H9 (cell line): ENCODE measurements around the gene NPTXR. TPM values are rescaled to one million over a fixed set of nuclear protein-coding genes. Genes with fewer than 3 reads are reported as not detected.
A peak's percentile ranks its signal among the peaks of the same experiment; 100 is the strongest.

Source experiments
- DNase-seq: peaks from one replicate; pipeline ENCODE4 v3.0.0-alpha.2; 2017
- H2AFZ ChIP-seq: one replicate; pipeline ENCODE4 v1.6.1; 2013; ENCODE audit warnings: mild to moderate bottlenecking, low read length, control low read depth, moderate library complexity
- H2AK5ac ChIP-seq: 2 replicates; pipeline ENCODE4 v1.6.1; 2013; ENCODE audit warnings: low read length, control low read depth, mixed read lengths; ENCODE audit not compliant: insufficient read length
- H2BK120ac ChIP-seq: one replicate; pipeline ENCODE4 v1.6.1; 2013; ENCODE audit warnings: low read depth, mild to moderate bottlenecking, low read length, control low read depth, inconsistent platforms; ENCODE audit not compliant: poor library complexity, severe bottlenecking
- H2BK12ac ChIP-seq: 2 replicates; pipeline ENCODE4 v1.6.1; 2013; ENCODE audit warnings: low read length, control low read depth, mixed read lengths, low read depth; ENCODE audit not compliant: insufficient read length
- H2BK15ac ChIP-seq: 2 replicates; pipeline ENCODE4 v1.6.1; 2013; ENCODE audit warnings: low read depth, low read length, control low read depth
- H2BK20ac ChIP-seq: one replicate; pipeline ENCODE4 v1.6.1; 2013; ENCODE audit warnings: low read depth, mild to moderate bottlenecking, low read length, control low read depth, inconsistent platforms; ENCODE audit not compliant: poor library complexity, severe bottlenecking
- H2BK5ac ChIP-seq: 2 replicates; pipeline ENCODE4 v1.6.1; 2013; ENCODE audit warnings: low read length, control low read depth, mixed read lengths; ENCODE audit not compliant: insufficient read length
- H3K14ac ChIP-seq: 2 replicates; pipeline ENCODE4 v1.6.1; 2013; ENCODE audit warnings: low read length, control low read depth; ENCODE audit not compliant: insufficient read depth
- H3K18ac ChIP-seq: 2 replicates; pipeline ENCODE4 v1.6.1; 2013; ENCODE audit warnings: low read depth, mild to moderate bottlenecking, mixed read lengths, low read length, control low read depth; ENCODE audit not compliant: insufficient read length
- H3K23ac ChIP-seq: 2 replicates; pipeline ENCODE4 v1.6.1; 2013; ENCODE audit warnings: low read length, control low read depth, mixed read lengths, low read depth; ENCODE audit not compliant: insufficient read length
- H3K23me2 ChIP-seq: 2 replicates; pipeline ENCODE4 v1.6.1; 2013; ENCODE audit warnings: low read depth, mild to moderate bottlenecking, mixed read lengths, low read length, control low read depth; ENCODE audit not compliant: insufficient read length, poor library complexity, severe bottlenecking
- H3K27ac ChIP-seq: 2 replicates; pipeline ENCODE4 v1.5.1; 2013; ENCODE audit warnings: low read length, control low read depth, mixed read lengths, low read depth; ENCODE audit not compliant: insufficient read length
- H3K27me3 ChIP-seq: 2 replicates; pipeline ENCODE4 v1.6.1; 2013; ENCODE audit warnings: low read length, control low read depth, inconsistent platforms; ENCODE audit not compliant: insufficient read depth
- H3K4ac ChIP-seq: 2 replicates; pipeline ENCODE4 v1.6.1; 2013; ENCODE audit warnings: low read depth, mild to moderate bottlenecking, control low read depth, inconsistent platforms, low read length, moderate library complexity
- H3K4me1 ChIP-seq: 2 replicates; pipeline ENCODE4 v1.6.1; 2013; ENCODE audit warnings: low read length, control low read depth, inconsistent platforms; ENCODE audit not compliant: insufficient read depth
- H3K4me2 ChIP-seq: 2 replicates; pipeline ENCODE4 v1.6.1; 2013; ENCODE audit warnings: low read length, control low read depth, mixed read lengths; ENCODE audit not compliant: insufficient read length, insufficient read depth
- H3K56ac ChIP-seq: 2 replicates; pipeline ENCODE4 v1.6.1; 2013; ENCODE audit warnings: low read depth, mild to moderate bottlenecking, mixed read lengths, low read length, control low read depth; ENCODE audit not compliant: insufficient read length
- H3K79me1 ChIP-seq: 2 replicates; pipeline ENCODE4 v1.6.1; 2013; ENCODE audit warnings: low read depth, mild to moderate bottlenecking, moderate library complexity, low read length, control low read depth, inconsistent platforms; ENCODE audit not compliant: insufficient read depth, poor library complexity, severe bottlenecking
- H3K79me2 ChIP-seq: 2 replicates; pipeline ENCODE4 v1.6.1; 2013; ENCODE audit warnings: low read length, control low read depth, inconsistent platforms; ENCODE audit not compliant: insufficient read depth
- H3K9ac ChIP-seq: 2 replicates; pipeline ENCODE4 v1.6.1; 2013; ENCODE audit warnings: low read length, control low read depth, mixed read lengths; ENCODE audit not compliant: insufficient read length; ENCODE audit errors: extremely low read depth
- H3K9me3 ChIP-seq: one replicate; pipeline ENCODE4 v1.6.1; 2013; ENCODE audit warnings: low read depth, low read length, inconsistent platforms; ENCODE audit not compliant: control insufficient read depth
- H3T11ph ChIP-seq: one replicate; pipeline ENCODE4 v1.6.1; 2013; ENCODE audit warnings: mild to moderate bottlenecking, low read length, control low read depth, inconsistent platforms
- H4K20me1 ChIP-seq: one replicate; pipeline ENCODE4 v1.6.1; 2013; ENCODE audit not compliant: control insufficient read depth, insufficient read length, insufficient read depth
- H4K5ac ChIP-seq: 2 replicates; pipeline ENCODE4 v1.6.1; 2013; ENCODE audit warnings: low read depth, mild to moderate bottlenecking, mixed read lengths, low read length, control low read depth; ENCODE audit not compliant: insufficient read length
- H4K8ac ChIP-seq: replicated peaks from 2 replicates; pipeline ENCODE4 v1.6.1; 2013; ENCODE audit warnings: low read length, control low read depth, mixed read lengths, low read depth; ENCODE audit not compliant: insufficient read length
- H4K91ac ChIP-seq: 2 replicates; pipeline ENCODE4 v1.6.1; 2013; ENCODE audit warnings: low read depth, mild to moderate bottlenecking, moderate library complexity, mixed read lengths, low read length, control low read depth; ENCODE audit not compliant: insufficient read length
- H3K27ac Mint-ChIP-seq, 3 experiments: 2 replicates in 2 of 3; 3 replicates in 1 of 3; pipeline ENCODE4 v1.8.0; 2020 to 2021; ENCODE audit warnings: mixed read lengths in 3 of 3, mild to moderate bottlenecking in 1 of 3, moderate library complexity in 1 of 3
- H3K27me3 Mint-ChIP-seq: 2 replicates; pipeline ENCODE4 v1.8.0; 2021; ENCODE audit warnings: low read depth, mild to moderate bottlenecking, moderate library complexity, mixed read lengths
- H3K36me3 Mint-ChIP-seq, 3 experiments: 2 replicates in 2 of 3; 3 replicates in 1 of 3; pipeline ENCODE4 v1.8.0; 2020 to 2021; ENCODE audit warnings: low read depth in 3 of 3, mixed read lengths in 3 of 3; ENCODE audit not compliant: insufficient read depth in 1 of 3
- H3K4me1 Mint-ChIP-seq, 2 experiments: 2 replicates each; pipeline ENCODE4 v1.8.0; 2020; ENCODE audit warnings: mixed read lengths in 2 of 2
- H3K4me3 Mint-ChIP-seq, 2 experiments: 2 replicates in 1 of 2; 3 replicates in 1 of 2; pipeline ENCODE4 v1.8.0; 2020 to 2021; ENCODE audit warnings: mild to moderate bottlenecking in 2 of 2, mixed read lengths in 2 of 2, moderate library complexity in 1 of 2
- H3K9me3 Mint-ChIP-seq, 2 experiments: 2 replicates in 1 of 2; 3 replicates in 1 of 2; pipeline ENCODE4 v1.8.0; 2020; ENCODE audit warnings: mild to moderate bottlenecking in 2 of 2, mixed read lengths in 2 of 2, moderate library complexity in 1 of 2
- CTCF ChIP-seq: fragments of 200-600 bp; sonication (generic); conservative IDR thresholded peaks from 3 replicates; pipeline ENCODE4 v1.8.0; 2021; ENCODE audit warnings: antibody characterized with exemption, mild to moderate bottlenecking
- WGBS: extraction: QIAGEN DNeasy Blood & Tissue Kit; methylation state at CpG from one replicate; pipeline ENCODE4 v1.1.7; 2013; ENCODE audit warnings: missing lambda C conversion rate, low lambda C conversion rate, mixed read lengths; ENCODE audit not compliant: insufficient read length; ENCODE audit errors: extremely low coverage; 5-methylcytosine and 5-hydroxymethylcytosine counted together
- total RNA-seq: library from RNA; stranded (reverse); gene quantifications from 2 replicates; pipeline ENCODE4 v1.2.1, GENCODE V29; 2021

Gene NPTXR
- total RNA-seq, 1 experiment from 2014 or later, result 8.1 TPM

GRCh38 chr22:38824585-38824984 is 19.2 kb downstream of the NPTXR start:
- no peak overlapping the region for H3K27ac Mint-ChIP-seq

More at GRCh38 chr22:38824585-38824984, 19.2 kb downstream of the NPTXR start:
- no peak overlapping the region for H3K9ac ChIP-seq
- H3K23ac ChIP-seq, result no peak overlapping the region
- no peak overlapping the region for H2BK20ac ChIP-seq
- H3K56ac ChIP-seq, result no peak overlapping the region
- no peak overlapping the region for H3K18ac ChIP-seq
- H3K4ac ChIP-seq, result no peak overlapping the region
- H4K20me1 ChIP-seq, result no peaks in the 10 kb centered on the region
- no peaks in the 10 kb centered on the region for H3K4me1 ChIP-seq
- no peaks in the 10 kb centered on the region for H3K9me3 ChIP-seq
- Mint-ChIP-seq H3K4me3 (no peak overlapping the region), H3K4me1 (peaks cover 12 to 16% of the 10 kb centered on the region in 2 experiments), H3K27me3 (peaks cover 13% of the 10 kb centered on the region), H3K36me3 (no peaks in the 10 kb centered on the region), H3K9me3 (no peaks in the 10 kb centered on the region)
- no peak overlapping the region for H4K8ac ChIP-seq
- H3K4me2 ChIP-seq, result no peak overlapping the region
- TF ChIP-seq CTCF, result peak; percentile 86
- H4K5ac ChIP-seq, result no peak overlapping the region
- no peak overlapping the region for H2BK120ac ChIP-seq
- no peaks in the 10 kb centered on the region for H3K79me2 ChIP-seq
- peak; percentile 88 for DNase-seq
- no peak overlapping the region for H2AK5ac ChIP-seq
- H2AFZ ChIP-seq, result no peak overlapping the region
- WGBS, result no CpG with 5 or more reads among the region's 4 CpGs
- H2BK15ac ChIP-seq, result no peak overlapping the region
- H3K23me2 ChIP-seq, result no peaks in the 10 kb centered on the region
- H3K79me1 ChIP-seq, result no peaks in the 10 kb centered on the region
- no peak overlapping the region for H2BK12ac ChIP-seq
- H3K14ac ChIP-seq, result no peak overlapping the region
- H3T11ph ChIP-seq, result no peak overlapping the region
- H2BK5ac ChIP-seq, result no peak overlapping the region
- H3K27ac ChIP-seq, result no peak overlapping the region
- no peak overlapping the region for H4K91ac ChIP-seq
- H3K27me3 ChIP-seq, result no peaks in the 10 kb centered on the region
